CD14-positive monocyte (primary cell): ENCODE data around the gene TMEM234. TPM values are rescaled to one million over a fixed set of nuclear protein-coding genes. Genes with fewer than 3 reads are reported as not detected.
A peak's percentile ranks its signal among the peaks of the same experiment; 100 is the strongest.
"Not testable (repeated sequence)": the region's sequence is repeated elsewhere in the genome, so short reads cannot be mapped to it uniquely, and the experiment has no call there.

Source experiments
- DNase-seq, 3 donors: peaks; one replicate each; pipeline ENCODE4 v3.0.0-alpha.2; 2011 to 2022
- H2AFZ ChIP-seq: 2 replicates; pipeline ENCODE4 v1.6.0; 2012; ENCODE audit warnings: mild to moderate bottlenecking, low read depth, low read length, inconsistent platforms; ENCODE audit not compliant: insufficient read depth, poor library complexity, severe bottlenecking
- H3K27ac ChIP-seq, 2 donors: 1 replicate in 1 of 2; 2 replicates in 1 of 2; pipeline ENCODE4 v1.5.1; 2012 to 2013; ENCODE audit warnings: low read length in 2 of 2, control low read depth in 1 of 2, inconsistent platforms in 1 of 2, low read depth in 1 of 2, mild to moderate bottlenecking in 1 of 2
- H3K27me3 ChIP-seq, 2 donors: one replicate each; pipeline versions ENCODE4 v1.6.0 to v1.6.1; 2011 to 2013; ENCODE audit warnings: low read length in 2 of 2; ENCODE audit not compliant: control insufficient read depth in 2 of 2, insufficient read depth in 2 of 2
- H3K36me3 ChIP-seq, 2 donors: replicated peaks in 1 of 2; 1 replicate in 1 of 2; 2 replicates in 1 of 2; pipeline versions ENCODE4 v1.5.1 to v1.6.1; 2012 to 2013; ENCODE audit warnings: low read length in 2 of 2, control low read depth in 1 of 2, inconsistent platforms in 1 of 2, mild to moderate bottlenecking in 1 of 2; ENCODE audit not compliant: insufficient read depth in 2 of 2, control insufficient read depth in 1 of 2
- H3K4me1 ChIP-seq, 2 donors: 1 replicate in 1 of 2; 2 replicates in 1 of 2; pipeline versions ENCODE4 v1.5.1 to v1.6.1; 2012 to 2013; ENCODE audit warnings: low read length in 2 of 2, control low read depth in 1 of 2, inconsistent platforms in 1 of 2, mild to moderate bottlenecking in 1 of 2, moderate library complexity in 1 of 2; ENCODE audit not compliant: insufficient read depth in 2 of 2, control insufficient read depth in 1 of 2
- H3K4me2 ChIP-seq: replicated peaks from 2 replicates; pipeline ENCODE3; 2012; ENCODE audit warnings: low read length, moderate library complexity, mild to moderate bottlenecking; ENCODE audit not compliant: poor library complexity, severe bottlenecking; ENCODE audit errors: extremely low read depth
- H3K4me3 ChIP-seq, 3 experiments: fragments of 200-600 bp in 1 of 3; sonication (generic) in 1 of 3; replicated peaks in 1 of 3; 1 replicate in 2 of 3; 2 replicates in 1 of 3; pipeline ENCODE4 v1.5.1; 2011 to 2013; ENCODE audit warnings: low read length in 3 of 3, mild to moderate bottlenecking in 3 of 3, control low read depth in 2 of 3, low read depth in 2 of 3, inconsistent platforms in 1 of 3, moderate library complexity in 1 of 3
- H3K79me2 ChIP-seq: 2 replicates; pipeline ENCODE4 v1.6.0; 2012; ENCODE audit warnings: mild to moderate bottlenecking, control low read depth, inconsistent platforms, low read length, moderate library complexity; ENCODE audit not compliant: insufficient read depth
- H3K9ac ChIP-seq: 2 replicates; pipeline ENCODE4 v1.6.0; 2017; ENCODE audit warnings: low read length, mild to moderate bottlenecking; ENCODE audit not compliant: insufficient read depth, poor library complexity, severe bottlenecking
- H3K9me3 ChIP-seq, 2 donors: replicated peaks in 1 of 2; 1 replicate in 1 of 2; 2 replicates in 1 of 2; pipeline versions ENCODE4 v1.5.1 to v1.6.1; 2012 to 2013; ENCODE audit warnings: low read length in 2 of 2, control low read depth in 1 of 2; ENCODE audit not compliant: control insufficient read depth in 1 of 2, insufficient read depth in 1 of 2
- H4K20me1 ChIP-seq: 2 replicates; pipeline ENCODE4 v1.6.0; 2012; ENCODE audit warnings: mild to moderate bottlenecking, low read length, control low read depth, moderate library complexity; ENCODE audit not compliant: insufficient read depth
- H3K27ac Mint-ChIP-seq, 7 donors: one replicate each; pipeline ENCODE4 v1.8.0; 2020; ENCODE audit warnings: mild to moderate bottlenecking in 7 of 7, mixed read lengths in 7 of 7, moderate library complexity in 6 of 7, inconsistent platforms in 2 of 7
- H3K27me3 Mint-ChIP-seq, 3 donors: one replicate each; pipeline ENCODE4 v1.8.0; 2021 to 2022; ENCODE audit warnings: low read depth in 3 of 3, mild to moderate bottlenecking in 3 of 3, mixed read lengths in 3 of 3, moderate library complexity in 3 of 3, inconsistent platforms in 1 of 3
- H3K36me3 Mint-ChIP-seq, 2 donors: one replicate each; pipeline ENCODE4 v1.8.0; 2020; ENCODE audit warnings: mixed read lengths in 2 of 2, inconsistent platforms in 1 of 2, mild to moderate bottlenecking in 1 of 2
- H3K4me1 Mint-ChIP-seq: one replicate; pipeline ENCODE4 v1.8.0; 2020; ENCODE audit warnings: mild to moderate bottlenecking, mixed read lengths
- H3K4me3 Mint-ChIP-seq, 2 donors: one replicate each; pipeline ENCODE4 v1.8.0; 2020; ENCODE audit warnings: mild to moderate bottlenecking in 2 of 2, mixed read lengths in 2 of 2, moderate library complexity in 1 of 2
- H3K9me3 Mint-ChIP-seq, 7 donors: one replicate each; pipeline ENCODE4 v1.8.0; 2020 to 2022; ENCODE audit warnings: mixed read lengths in 7 of 7, mild to moderate bottlenecking in 6 of 7, moderate library complexity in 6 of 7, inconsistent platforms in 2 of 7
- WGBS: methylation state at CpG from one replicate; pipeline ENCODE4 v1.1.5; 2013; ENCODE audit warnings: missing lambda C conversion rate; ENCODE audit not compliant: insufficient coverage; 5-methylcytosine and 5-hydroxymethylcytosine counted together
- intact Hi-C, 2 donors: fragments of 100-400 bp; cut with micrococcal nuclease; formaldehyde crosslinking; loops; one replicate each; pipeline versions ENCODE4 v1.15.0 to v1.15.1; 2023
- polyA plus RNA-seq, 3 donors: library from polyadenylated mRNA; depleted of rRNA in 1 of 3; unstranded in 2 of 3; stranded (reverse) in 1 of 3; fragments of 300-500 nt in 2 of 3; fragments of >200 nt in 1 of 3; fragmentation: Illumina TruSeq in 2 of 3; gene quantifications; 1 replicate in 2 of 3; 2 replicates in 1 of 3; pipeline ENCODE4 v1.2.3, GENCODE V29; 2012 to 2021
- TF ChIP-seq, protein P1 (sequence below): fragments of 200-600 bp; IDR thresholded peaks from one replicate; pipeline ENCODE4 v1.8.0; 2022; ENCODE audit warnings: antibody characterized with exemption, mild to moderate bottlenecking

Gene TMEM234
- polyA plus RNA-seq, 3 donors = 12.8 to 22.0 (median 14.5) TPM

DNA sequence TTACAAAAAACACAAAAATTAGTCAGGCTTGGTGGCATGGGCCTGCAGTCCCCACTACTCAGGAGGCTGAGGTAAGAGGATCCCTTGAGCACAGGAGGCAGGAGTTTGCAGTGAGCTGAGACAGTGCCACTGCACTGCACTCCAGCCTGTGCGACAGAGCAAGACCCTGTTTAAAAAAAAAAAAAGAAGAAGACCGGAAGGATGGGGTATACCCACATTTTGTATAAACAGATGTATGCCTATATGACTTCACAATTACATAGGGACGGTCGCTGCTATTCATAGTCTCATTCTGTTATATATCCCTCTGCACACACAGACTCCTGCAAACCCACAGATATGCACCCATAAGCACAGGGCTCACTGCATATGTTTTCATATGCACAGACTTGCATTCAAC, 41.6 kb upstream of the TMEM234 start:
- Histone ChIP-seq H3K4me2 (no peak overlapping the region), H3K4me1 (peaks cover 11 to 14% of the 10 kb centered on the region in 2 donors), H3K27ac (no peak overlapping the region), H3K79me2 (no peaks in the 10 kb centered on the region), H2AFZ (no peak overlapping the region), H3K4me3 (no peak overlapping the region), H3K9ac (no peak overlapping the region), H3K9me3 (no peaks in the 10 kb centered on the region), H4K20me1 (no peaks in the 10 kb centered on the region), H3K36me3 (no peaks in the 10 kb centered on the region), H3K27me3 (no peaks in the 10 kb centered on the region)
- DNase-seq = no peak
- TF ChIP-seq, protein P1, sequence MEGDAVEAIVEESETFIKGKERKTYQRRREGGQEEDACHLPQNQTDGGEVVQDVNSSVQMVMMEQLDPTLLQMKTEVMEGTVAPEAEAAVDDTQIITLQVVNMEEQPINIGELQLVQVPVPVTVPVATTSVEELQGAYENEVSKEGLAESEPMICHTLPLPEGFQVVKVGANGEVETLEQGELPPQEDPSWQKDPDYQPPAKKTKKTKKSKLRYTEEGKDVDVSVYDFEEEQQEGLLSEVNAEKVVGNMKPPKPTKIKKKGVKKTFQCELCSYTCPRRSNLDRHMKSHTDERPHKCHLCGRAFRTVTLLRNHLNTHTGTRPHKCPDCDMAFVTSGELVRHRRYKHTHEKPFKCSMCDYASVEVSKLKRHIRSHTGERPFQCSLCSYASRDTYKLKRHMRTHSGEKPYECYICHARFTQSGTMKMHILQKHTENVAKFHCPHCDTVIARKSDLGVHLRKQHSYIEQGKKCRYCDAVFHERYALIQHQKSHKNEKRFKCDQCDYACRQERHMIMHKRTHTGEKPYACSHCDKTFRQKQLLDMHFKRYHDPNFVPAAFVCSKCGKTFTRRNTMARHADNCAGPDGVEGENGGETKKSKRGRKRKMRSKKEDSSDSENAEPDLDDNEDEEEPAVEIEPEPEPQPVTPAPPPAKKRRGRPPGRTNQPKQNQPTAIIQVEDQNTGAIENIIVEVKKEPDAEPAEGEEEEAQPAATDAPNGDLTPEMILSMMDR = no peak
- WGBS = no CpG with 5 or more reads among the region's 4 CpGs
- intact Hi-C loops = no loop called here
- Mint-ChIP-seq H3K36me3 (no peaks in the 10 kb centered on the region), H3K9me3 (peaks cover 0 to 2% (median 0%) of the 10 kb centered on the region in 7 donors), H3K4me3 (no peak overlapping the region), H3K4me1 (peaks cover 20% of the 10 kb centered on the region), H3K27ac (no peak overlapping the region), H3K27me3 (peaks cover 0 to 3% (median 1%) of the 10 kb centered on the region in 3 donors)

DNA sequence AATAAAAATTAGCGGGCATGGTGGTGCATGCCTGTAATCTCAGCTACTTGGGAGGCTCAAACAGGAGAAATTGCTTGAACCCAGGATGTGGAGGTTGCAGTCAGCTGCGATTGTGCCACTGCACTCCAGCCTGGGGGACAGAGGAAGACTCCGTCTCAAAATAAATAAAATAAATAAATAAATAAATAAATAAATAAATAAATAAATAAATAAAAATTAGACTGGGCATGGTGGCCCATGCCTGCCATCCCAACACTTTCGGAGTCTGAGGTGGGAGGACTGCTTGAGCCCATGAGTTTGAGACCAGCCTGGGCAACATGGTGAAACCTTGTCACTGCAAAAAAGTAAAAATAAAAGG, 41.1 kb upstream of the TMEM234 start:
- H3K27ac ChIP-seq, H3K4me3 Mint-ChIP-seq, H3K9me3 Mint-ChIP-seq, H3K9me3 ChIP-seq, H4K20me1 ChIP-seq, intact Hi-C loops, H3K27me3 Mint-ChIP-seq, H3K4me3 ChIP-seq, H3K79me2 ChIP-seq, H3K36me3 ChIP-seq, H3K36me3 Mint-ChIP-seq, H3K4me2 ChIP-seq, H3K27me3 ChIP-seq, H2AFZ ChIP-seq, DNase-seq, H3K9ac ChIP-seq: not testable (repeated sequence)
- Mint-ChIP-seq H3K27ac (peak overlapping the region in 1 of 7 donors; percentile 18), H3K4me1 (peaks cover 20% of the 10 kb centered on the region)
- H3K4me1 ChIP-seq = peaks cover 11 to 14% of the 10 kb centered on the region in 2 donors
- WGBS = 100% methylated on average over 1 of the region's 4 CpGs
